A549 (cell line): ENCODE results near the gene TMEM91. TPM values are rescaled to one million over a fixed set of nuclear protein-coding genes. Genes with fewer than 3 reads are reported as not detected.
A peak's percentile ranks its signal among the peaks of the same experiment; 100 is the strongest.

Source experiments
- ATAC-seq, 2 experiments: fragments of 200-7000 bp in 1 of 2; fragments of >200 bp in 1 of 2; cut with Nextera tagmentation in 1 of 2; cut with Tn5 transposase in 1 of 2; 3 replicates each; pipeline versions ENCODE4 v1.8.0 to v1.9.1; 2018 to 2020; ENCODE audit warnings: mild to moderate bottlenecking in 1 of 2, moderate library complexity in 1 of 2
- CTCF ChIA-PET: fragments of 300-600 bp; sonication (Branson Sonifier 250); formaldehyde crosslinking; extraction: SDS; loops from one replicate; lab custom pipeline; 2021; ENCODE audit warnings: antibody characterized with exemption, inconsistent platforms; lab: Yijun Ruan, JAX
- POLR2A ChIA-PET: fragments of 350-600 bp; formaldehyde crosslinking; extraction: SDS; loops from one replicate; lab custom pipeline; 2021; ENCODE audit warnings: antibody characterized with exemption, inconsistent platforms; lab: Yijun Ruan, JAX
- DNase-seq, 2 experiments: peaks; one replicate each; pipeline versions ENCODE4 v3.0.0 to v3.0.0-alpha.2; 2011 to 2016; ENCODE audit warnings: low read depth in 1 of 2, low spot score in 1 of 2
- FAIRE-seq: peaks from 2 replicates; lab custom pipeline; 2011; peaks lifted over from hg19 to GRCh38; lab: Jason Lieb, UNC
- H3K27ac ChIP-seq, 2 experiments: fragments of >200 bp; sonication (Bioruptor Twin); formaldehyde crosslinking; 3 replicates each; pipeline ENCODE4 v1.5.1; 2016 to 2017
- H3K4me1 ChIP-seq: fragments of >200 bp; sonication (Bioruptor Twin); formaldehyde crosslinking; 3 replicates; pipeline ENCODE4 v1.6.1; 2016
- H3K4me2 ChIP-seq: fragments of >200 bp; sonication (Bioruptor Twin); formaldehyde crosslinking; 3 replicates; pipeline ENCODE4 v1.6.1; 2016
- H3K4me3 ChIP-seq: fragments of >200 bp; sonication (Bioruptor Twin); formaldehyde crosslinking; 3 replicates; pipeline ENCODE4 v1.5.1; 2016
- H3K9me3 ChIP-seq: fragments of >200 bp; sonication (Bioruptor Twin); formaldehyde crosslinking; 3 replicates; pipeline ENCODE4 v1.6.1; 2016
- BCL3 ChIP-seq: fragments of >200 bp; sonication (Bioruptor Twin); formaldehyde crosslinking; IDR thresholded peaks from 3 replicates; pipeline ENCODE4 v1.6.1; 2016
- CBX2 ChIP-seq: fragments of 200-600 bp; sonication (generic); IDR thresholded peaks from 2 replicates; pipeline ENCODE4 v1.6.1; 2016; ENCODE audit warnings: low read depth, mild to moderate bottlenecking, borderline replicate concordance
- CHD2 ChIP-seq: fragments of 150-350 bp; IDR thresholded peaks from 2 replicates; pipeline ENCODE4 v1.6.1; 2014; ENCODE audit warnings: low read length; ENCODE audit not compliant: partially characterized antibody
- CHD4 ChIP-seq: fragments of 200-600 bp; sonication (generic); IDR thresholded peaks from 2 replicates; pipeline ENCODE4 v1.6.1; 2016; ENCODE audit warnings: antibody characterized with exemption, mild to moderate bottlenecking, borderline replicate concordance
- CTCF ChIP-seq: fragments of >200 bp; sonication (Bioruptor Twin); formaldehyde crosslinking; IDR thresholded peaks from 3 replicates; pipeline ENCODE4 v1.5.1; 2016
- E2F6 ChIP-seq: IDR thresholded peaks from 2 replicates; pipeline ENCODE4 v1.6.1; 2012; ENCODE audit warnings: low read depth, borderline replicate concordance
- EHF ChIP-seq: fragments of 250-450 bp; sonication (Bioruptor Pico); IDR thresholded peaks from 2 replicates; pipeline ENCODE4 v1.5.0; 2020; ENCODE audit warnings: mild to moderate bottlenecking
- EHMT2 ChIP-seq: fragments of 200-600 bp; sonication (generic); IDR thresholded peaks from 2 replicates; pipeline ENCODE4 v1.6.1; 2016; ENCODE audit warnings: antibody characterized with exemption, low read depth, mild to moderate bottlenecking, moderate library complexity
- EP300 ChIP-seq, 2 experiments: fragments of >200 bp; sonication (Bioruptor Twin); formaldehyde crosslinking; IDR thresholded peaks; 2 replicates in 1 of 2; 3 replicates in 1 of 2; pipeline ENCODE4 v1.6.1; 2016 to 2017
- GATA3 ChIP-seq: IDR thresholded peaks from 2 replicates; pipeline ENCODE4 v1.6.1; 2012; ENCODE audit warnings: borderline replicate concordance
- HOXB5 ChIP-seq: fragments of 250-450 bp; sonication (Bioruptor Pico); IDR thresholded peaks from 2 replicates; pipeline ENCODE4 v1.5.0; 2020; ENCODE audit warnings: mild to moderate bottlenecking, moderate library complexity
- MAX ChIP-seq: IDR thresholded peaks from 2 replicates; pipeline ENCODE4 v1.6.1; 2012
- NPAS2 ChIP-seq: fragments of 250-450 bp; sonication (Bioruptor Pico); IDR thresholded peaks from 2 replicates; pipeline ENCODE4 v1.8.0; 2022; ENCODE audit warnings: mild to moderate bottlenecking, moderate library complexity, borderline replicate concordance
- PHF8 ChIP-seq: fragments of 200-600 bp; sonication (generic); IDR thresholded peaks from 2 replicates; pipeline ENCODE4 v1.6.1; 2016; ENCODE audit warnings: low read depth, mild to moderate bottlenecking, antibody characterized with exemption, moderate library complexity, borderline replicate concordance
- RAD21 ChIP-seq, 2 experiments: fragments of >200 bp in 1 of 2; sonication (Bioruptor Twin) in 1 of 2; formaldehyde crosslinking in 1 of 2; IDR thresholded peaks in 1 of 2; conservative IDR thresholded peaks in 1 of 2; 2 replicates in 1 of 2; 3 replicates in 1 of 2; pipeline ENCODE4 v1.6.1; 2012 to 2018; ENCODE audit warnings: inconsistent platforms in 1 of 2
- REST ChIP-seq: fragments of 200-600 bp; sonication (generic); IDR thresholded peaks from 2 replicates; pipeline ENCODE4 v1.6.1; 2016; ENCODE audit warnings: antibody characterized with exemption, mild to moderate bottlenecking, moderate library complexity
- RNF2 ChIP-seq: fragments of 200-600 bp; sonication (generic); IDR thresholded peaks from 2 replicates; pipeline ENCODE4 v1.6.1; 2016; ENCODE audit warnings: low read depth, mild to moderate bottlenecking, antibody characterized with exemption, moderate library complexity, borderline replicate concordance
- SMC3 ChIP-seq: fragments of >200 bp; sonication (Bioruptor Twin); formaldehyde crosslinking; IDR thresholded peaks from 3 replicates; pipeline ENCODE4 v1.6.1; 2018; ENCODE audit warnings: inconsistent platforms
- ZFP36 ChIP-seq: fragments of 450-650 bp; IDR thresholded peaks from 2 replicates; pipeline ENCODE4 v1.6.1; 2014; ENCODE audit warnings: borderline replicate concordance; ENCODE audit not compliant: partially characterized antibody
- ZSCAN20 ChIP-seq: fragments of 250-450 bp; sonication (Bioruptor Pico); IDR thresholded peaks from 2 replicates; pipeline ENCODE4 v1.8.0; 2022; ENCODE audit warnings: mild to moderate bottlenecking, moderate library complexity
- WGBS: methylation state at CpG from one replicate; pipeline ENCODE4 v1.1.6; 2017; ENCODE audit errors: missing lambda C conversion rate; 5-methylcytosine and 5-hydroxymethylcytosine counted together
- polyA plus RNA-seq, 4 experiments: library from polyadenylated mRNA; depleted of rRNA in 3 of 4; stranded (reverse); fragments of >200 nt; fragmentation: RNase III in 1 of 4; extraction: RNeasy Plus Mini Kit Qiagen cat#74134 plus additional on column Dnase treatment in 1 of 4; gene quantifications; 2 replicates in 3 of 4; 3 replicates in 1 of 4; pipeline ENCODE4 v1.2.3, GENCODE V29; 2011 to 2017

The TMEM91 gene
- polyA plus RNA-seq, 2 of the 4 experiments (the other 2 are of a cell fraction), result 4.0 to 5.2 TPM

GRCh38 chr19:41430922-41431321, 54.6 kb downstream of the TMEM91 start:
- POLR2A ChIA-PET, result interaction anchor here (1.3 to 1.9 kb wide), 3 partner anchors 9 to 67 kb away, joined by 4 to 13 read pairs (median 6); partner anchors contain the start of genes B9D2 and DMAC2
- CTCF ChIA-PET, result interaction anchor here (0.5 to 8.1 kb wide), 17 partner anchors 8 to 902 kb away, joined by 3 to 57 read pairs (median 7); partner anchors contain the start of gene DMAC2
- ATAC-seq (no peak), FAIRE-seq (peak; percentile 77), DNase-seq (no peak)
- TF ChIP-seq NPAS2 (CRISPR knock-in tag), result no peak
- TF ChIP-seq CHD4, result no peak
- H3K27ac ChIP-seq, result no peak overlapping the region
- 96% methylated on average over 6 of the region's 6 CpGs for whole genome bisulfite sequencing
- no peaks in the 10 kb centered on the region for H3K9me3 ChIP-seq
- no peak overlapping the region for H3K4me3 ChIP-seq
- H3K4me1 ChIP-seq, result no peaks in the 10 kb centered on the region
- H3K4me2 ChIP-seq, result no peak overlapping the region

- Histone ChIP-seq H3K9me3 (no peaks in the 10 kb centered on the region), H3K4me3 (no peak overlapping the region), H3K4me1 (no peaks in the 10 kb centered on the region), H3K27ac (no peak overlapping the region), H3K4me2 (no peak overlapping the region)
- peak; percentile 32 to 42; a peak in 5 of 6 replicates for ATAC-seq
- no peak for TF ChIP-seq MAX
- TF ChIP-seq RAD21 (conservative IDR thresholded peaks at IDR 0.05 in 1 of 2, IDR thresholded peaks at IDR 0.05 in 1 of 2), result peak; percentile 56 to 68
- TF ChIP-seq PHF8, result no peak
- no peak for TF ChIP-seq EHMT2
- peak; percentile 56 for TF ChIP-seq CTCF
- peak; percentile 30; the same call in 2 of the 3 replicates for TF ChIP-seq SMC3
- no peak for TF ChIP-seq HOXB5
- TF ChIP-seq, all 56 proteins: peak for 3
- ChIA-PET CTCF (interaction anchor here (0.9 to 8.1 kb wide), 17 partner anchors 8 to 305 kb away, joined by 3 to 57 read pairs (median 7); partner anchors contain the start of gene DMAC2), POLR2A (interaction anchor here (0.6 to 1.9 kb wide), 4 partner anchors 8 to 741 kb away, joined by 4 to 13 read pairs (median 6); partner anchors contain the start of genes B9D2, DMAC2 and NUMBL)
- DNase-seq, result peak in 1 of 2 experiments; percentile 58
- FAIRE-seq, result peak; percentile 74
- WGBS, result 86% methylated on average over 23 of the region's 23 CpGs
These were observed 55.4 kb downstream of the TMEM91 start for GRCh38 chr19:41431426-41432386.

GRCh38 chr19:41433171-41433570, 56.8 kb downstream of the TMEM91 start:
- no peak overlapping the region for H3K4me2 ChIP-seq
- no peak for FAIRE-seq
- no peak overlapping the region; a peak in 1 of 6 replicates for H3K27ac ChIP-seq
- H3K4me3 ChIP-seq, result no peak overlapping the region
- DNase-seq, result no peak
- H3K4me1 ChIP-seq, result peaks cover under 1% of the 10 kb centered on the region; the same call in 2 of the 3 replicates
- H3K9me3 ChIP-seq, result no peaks in the 10 kb centered on the region
- ChIA-PET CTCF (interaction anchor here (0.7 to 8.1 kb wide), 9 partner anchors 9 to 1493 kb away, joined by 3 to 57 read pairs (median 5); no protein-coding TSS in a partner anchor), POLR2A (no interaction called here)
- no peak for ATAC-seq
- 94% methylated on average over 18 of the region's 18 CpGs for WGBS
- TF ChIP-seq CBX2, result no peak
- TF ChIP-seq EHF, result no peak
- no peak for TF ChIP-seq ZFP36
- TF ChIP-seq CHD2, result no peak
- TF ChIP-seq BCL3, result no peak
- no peak for TF ChIP-seq EP300 (IDR thresholded peaks at IDR 0.05)
- TF ChIP-seq GATA3, result no peak
- no peak for TF ChIP-seq REST
- TF ChIP-seq ZSCAN20, result no peak
- no peak for TF ChIP-seq NPAS2 (CRISPR knock-in tag)
- no peak for TF ChIP-seq E2F6
- no peak for TF ChIP-seq RNF2
